Measurements from ENCODE around the gene KCNIP1.

The KCNIP1 gene

DNA sequence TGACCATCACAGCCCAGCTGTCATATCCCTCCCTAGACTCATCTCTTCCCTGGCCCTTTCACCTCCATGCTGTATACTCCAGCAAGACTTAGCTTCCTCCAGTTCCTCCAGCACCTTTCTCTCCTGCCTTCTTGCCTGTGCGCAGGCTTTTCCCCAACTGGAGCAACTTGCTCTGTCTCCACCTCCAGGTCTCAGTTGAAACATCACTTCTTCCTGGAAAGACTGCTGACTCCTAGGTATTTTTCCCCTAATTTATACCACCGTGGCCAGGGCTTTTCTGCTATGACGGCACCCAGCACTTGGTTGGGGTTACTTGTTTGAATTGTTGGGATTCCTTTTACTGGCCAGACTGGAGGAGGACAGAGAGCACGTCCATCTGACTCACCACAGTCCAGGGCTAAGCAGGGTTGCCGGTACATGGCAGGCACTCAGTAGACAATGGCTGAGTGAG lies 67.5 kb downstream of the KCNIP1 start:
- no peak for DNase-seq

DNA sequence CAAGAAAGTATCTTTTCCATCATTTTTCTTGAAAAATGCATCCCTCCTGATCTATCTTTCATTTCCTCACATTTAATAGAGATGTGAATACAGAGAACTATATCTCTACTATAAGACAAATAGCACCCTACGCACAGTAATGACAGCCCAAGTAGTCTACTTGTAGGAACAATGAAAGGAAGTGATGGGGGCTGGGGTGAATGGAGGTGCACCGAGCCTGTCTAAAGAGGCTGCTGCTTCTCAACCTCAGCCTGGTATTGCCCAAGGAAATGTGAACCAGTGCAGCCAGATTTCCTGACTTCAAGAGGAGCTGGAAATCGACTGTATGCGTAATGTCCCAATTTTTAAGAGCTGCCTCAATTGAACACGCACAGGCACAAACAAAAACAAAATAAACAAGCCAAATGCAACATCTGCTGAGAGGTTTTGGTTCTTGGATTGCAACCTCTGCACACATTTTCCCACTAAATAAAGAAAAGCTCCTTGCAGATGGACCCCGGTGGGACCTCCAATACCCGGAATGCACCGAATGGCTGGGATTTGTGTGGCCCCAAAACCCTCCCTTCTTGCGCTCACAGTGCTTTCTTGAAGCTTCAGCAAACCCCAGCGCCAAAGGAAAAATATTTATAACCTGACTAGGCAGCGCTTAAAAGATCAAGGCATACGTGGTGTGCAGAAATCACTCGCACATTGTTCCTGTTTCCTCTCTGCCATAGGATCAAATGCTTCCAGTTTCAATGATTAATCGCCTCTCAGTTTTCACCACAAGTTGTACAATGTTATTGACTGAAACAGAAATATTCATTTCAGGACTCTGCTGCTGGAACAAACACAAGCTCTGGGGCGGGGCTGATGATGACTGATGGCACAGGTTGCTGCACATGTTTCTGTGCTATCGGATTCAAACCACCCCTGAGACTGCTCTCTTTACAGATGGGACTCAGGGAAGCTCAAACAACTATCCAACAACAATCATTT lies 68.3 kb downstream of the KCNIP1 start:
- peak; percentile 73 for DNase-seq

DNA sequence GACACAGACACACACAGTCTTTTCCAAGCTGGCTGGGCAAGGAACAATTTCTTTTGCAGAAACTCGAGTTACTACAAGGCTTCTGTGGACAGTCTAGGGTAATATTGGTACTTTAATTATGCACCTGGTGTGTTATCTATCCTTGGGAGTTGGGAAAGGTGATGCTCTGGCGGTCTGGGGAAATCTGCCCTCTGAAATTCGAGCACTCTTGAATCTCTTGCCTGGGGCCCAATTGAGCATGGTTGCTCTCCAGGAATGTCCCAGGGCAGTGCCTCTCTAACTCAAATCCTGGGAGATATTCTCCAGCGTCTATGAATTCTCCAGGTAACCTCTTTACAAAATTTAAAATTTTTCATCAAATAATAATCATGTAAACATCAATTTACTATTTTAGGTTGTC lies 69.3 kb downstream of the KCNIP1 start:
- no peak for DNase-seq

DNA sequence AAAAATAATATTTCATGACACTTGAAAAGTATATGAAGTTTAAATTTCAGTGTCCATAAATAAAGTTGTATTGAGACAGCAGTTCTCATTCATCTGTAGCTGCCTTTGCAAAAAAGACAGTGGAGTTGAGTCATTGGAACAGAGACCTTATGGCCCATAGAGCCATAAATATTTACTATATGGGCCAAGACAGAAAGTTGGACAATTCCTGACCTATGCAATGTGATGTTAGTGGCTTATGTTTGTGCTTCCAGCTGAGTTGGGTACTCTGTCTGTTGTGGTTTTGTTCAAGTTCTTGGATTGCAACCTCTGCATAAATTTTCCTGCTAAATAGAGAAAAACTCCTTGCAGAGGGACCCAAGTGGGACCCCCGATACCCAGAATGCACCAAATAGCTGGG lies 69.8 kb downstream of the KCNIP1 start:
- no peak for DNase-seq

DNA sequence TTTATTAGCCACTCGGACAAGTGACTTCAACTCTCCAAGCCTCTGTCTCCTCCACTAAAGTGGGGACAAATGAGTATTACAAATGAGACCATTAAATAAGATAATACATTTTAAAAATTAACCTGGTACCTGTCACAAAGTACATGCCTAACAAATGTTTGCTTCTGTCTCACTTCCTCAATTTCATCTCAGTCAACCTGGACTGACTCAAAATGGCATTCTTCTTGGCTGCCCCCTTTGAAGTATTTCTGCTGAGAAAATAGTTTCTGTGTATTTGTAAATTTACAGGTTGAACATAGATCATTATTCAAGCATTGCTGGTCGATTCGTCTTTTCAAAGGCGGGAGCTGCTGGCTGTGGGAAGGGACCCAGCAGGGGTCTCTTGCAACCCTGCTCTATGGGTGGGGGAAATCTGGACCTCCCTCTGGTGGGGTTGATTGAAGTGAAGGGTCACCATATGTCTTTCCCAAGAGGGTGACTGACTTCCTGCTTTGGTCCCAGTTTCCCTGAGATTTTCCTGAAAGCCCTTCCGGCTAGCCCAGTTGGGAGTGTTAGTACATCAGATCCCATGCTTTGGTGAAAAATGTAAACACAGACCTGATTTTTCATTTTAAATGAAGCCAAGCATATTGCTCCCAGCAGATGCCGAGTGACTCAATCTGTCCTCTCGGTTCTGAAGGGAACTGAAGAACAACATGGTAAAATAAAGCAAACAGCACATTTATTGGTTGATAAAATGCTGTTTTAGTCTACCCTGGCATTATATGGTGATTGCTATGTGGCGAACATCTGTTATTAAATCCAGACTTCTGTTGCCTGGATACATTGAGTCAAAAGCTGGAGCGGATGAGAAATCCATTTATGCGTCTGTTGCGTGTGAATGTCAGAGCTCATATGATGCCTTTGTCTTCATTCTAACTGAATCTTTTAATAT lies 73.0 kb downstream of the KCNIP1 start:
- DNase-seq: no peak

DNA sequence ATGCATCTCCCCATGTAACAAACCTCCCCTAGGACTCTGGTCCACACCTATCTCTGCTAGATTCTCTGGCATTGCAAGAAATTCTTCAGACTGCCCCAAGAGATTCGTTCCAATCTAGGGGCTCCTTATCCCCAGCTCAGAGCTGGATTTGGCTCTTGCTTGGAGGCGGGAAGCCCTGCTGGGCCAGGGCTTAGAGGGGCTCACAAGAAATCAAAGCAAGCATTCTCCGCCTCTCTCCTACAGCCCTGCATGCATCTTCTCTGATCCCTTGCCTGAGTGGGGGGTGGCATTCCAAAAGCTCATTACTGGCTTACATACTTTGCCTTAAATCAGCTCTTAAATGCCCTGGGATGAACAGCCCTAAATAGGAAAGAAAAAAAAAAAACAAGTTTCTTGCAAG lies 75.8 kb downstream of the KCNIP1 start:
- DNase-seq: no peak

DNA sequence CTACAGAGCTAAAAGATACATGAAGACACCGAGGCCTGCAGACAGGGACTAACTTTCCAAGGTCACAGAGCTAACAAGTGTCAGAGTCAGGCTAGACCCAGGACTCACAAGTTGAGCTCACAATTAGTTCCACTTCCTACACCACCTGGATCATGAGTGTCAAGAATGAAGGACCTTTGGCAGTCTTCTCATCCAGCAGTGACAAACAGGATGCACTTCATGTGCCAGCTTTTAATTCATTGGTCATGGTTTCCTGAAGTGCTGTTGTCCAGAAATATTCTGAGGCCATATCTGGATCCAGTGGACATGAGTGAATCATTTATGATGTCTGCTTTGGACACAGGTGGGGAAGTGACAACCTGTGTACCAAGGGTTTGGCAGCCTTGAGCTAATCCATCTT lies 77.4 kb downstream of the KCNIP1 start:
- no peak for DNase-seq

DNA sequence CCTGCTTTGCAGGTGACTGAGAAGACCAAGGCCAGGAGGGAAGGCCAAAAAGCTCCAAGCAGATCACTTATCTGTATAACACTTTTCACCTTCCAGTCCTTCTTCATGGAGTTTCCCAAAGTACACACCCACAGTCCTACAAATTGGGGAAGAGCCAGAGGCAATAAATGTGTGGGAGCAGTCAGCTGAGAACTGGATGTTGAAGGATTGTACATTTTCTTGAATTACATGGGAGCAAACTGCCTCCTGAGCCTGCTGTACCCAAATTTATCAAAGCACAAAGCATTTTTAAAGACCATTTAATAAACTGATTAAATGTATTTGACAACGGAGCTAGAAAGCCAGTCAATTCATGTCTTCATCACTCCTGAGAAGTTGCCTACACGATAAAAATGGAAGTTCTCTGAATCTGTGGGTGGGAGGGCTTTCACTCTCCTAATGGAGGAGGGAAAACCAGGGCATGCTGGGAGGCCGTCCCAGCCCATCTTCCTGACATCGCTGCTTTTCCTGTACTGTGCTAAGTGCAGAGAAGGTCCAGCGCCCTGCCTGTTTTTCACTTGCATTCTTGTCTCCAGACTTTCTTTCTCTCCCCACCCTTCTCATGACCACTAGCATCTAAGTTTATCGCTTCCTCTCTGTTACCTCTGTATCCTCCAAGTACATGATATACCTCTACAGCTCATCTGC lies 79.0 kb downstream of the KCNIP1 start:
- DNase-seq: no peak

DNA sequence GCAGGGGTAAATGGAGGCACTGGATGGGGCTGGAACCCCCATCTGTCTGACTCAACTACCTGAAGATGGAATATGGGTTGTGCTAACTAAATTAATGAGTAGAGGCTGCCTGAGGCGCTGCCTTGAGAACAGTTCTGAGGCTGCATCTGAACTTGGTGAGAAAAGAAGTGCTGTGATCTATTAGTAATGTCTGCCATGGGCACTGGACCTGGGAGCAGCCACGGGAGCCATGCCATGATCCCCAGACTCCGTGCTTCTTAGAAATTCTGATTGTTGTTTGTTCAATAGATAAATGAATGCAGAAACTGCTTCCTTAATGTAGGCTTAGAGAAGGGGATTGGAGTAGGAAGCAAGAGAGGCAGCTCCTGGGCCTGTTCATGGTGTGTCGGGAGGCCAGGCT lies 80.2 kb downstream of the KCNIP1 start:
- no peak for DNase-seq

DNA sequence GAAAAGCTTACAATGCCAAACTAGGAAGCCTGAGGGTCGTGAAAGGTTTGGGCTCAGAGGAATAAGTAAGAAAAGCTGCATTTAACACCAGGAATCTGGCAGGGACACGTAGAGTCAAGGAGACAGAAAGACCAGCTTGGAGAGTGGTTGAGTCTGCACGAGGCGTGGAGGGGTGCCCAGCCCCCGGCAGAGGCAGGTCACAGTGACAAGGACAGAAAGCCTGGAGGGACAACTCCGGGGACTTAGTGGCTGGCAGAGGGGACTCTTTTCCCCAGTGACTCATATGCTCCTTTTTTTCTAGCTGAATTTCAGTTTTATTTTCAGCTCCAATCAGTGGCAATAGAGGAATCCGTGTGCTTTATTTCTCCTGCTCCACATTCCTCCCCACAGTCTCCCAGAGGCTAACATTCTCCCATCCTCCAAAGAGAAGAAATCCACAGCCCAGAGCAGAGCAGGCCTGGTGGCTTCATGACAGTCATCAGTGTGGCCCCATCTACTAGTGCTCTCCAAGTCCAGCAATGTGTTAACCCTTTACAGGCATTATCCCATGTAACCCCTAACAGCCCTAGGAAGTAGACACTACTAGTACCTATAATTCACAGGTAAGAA lies 80.7 kb downstream of the KCNIP1 start:
- no peak for DNase-seq

DNA sequence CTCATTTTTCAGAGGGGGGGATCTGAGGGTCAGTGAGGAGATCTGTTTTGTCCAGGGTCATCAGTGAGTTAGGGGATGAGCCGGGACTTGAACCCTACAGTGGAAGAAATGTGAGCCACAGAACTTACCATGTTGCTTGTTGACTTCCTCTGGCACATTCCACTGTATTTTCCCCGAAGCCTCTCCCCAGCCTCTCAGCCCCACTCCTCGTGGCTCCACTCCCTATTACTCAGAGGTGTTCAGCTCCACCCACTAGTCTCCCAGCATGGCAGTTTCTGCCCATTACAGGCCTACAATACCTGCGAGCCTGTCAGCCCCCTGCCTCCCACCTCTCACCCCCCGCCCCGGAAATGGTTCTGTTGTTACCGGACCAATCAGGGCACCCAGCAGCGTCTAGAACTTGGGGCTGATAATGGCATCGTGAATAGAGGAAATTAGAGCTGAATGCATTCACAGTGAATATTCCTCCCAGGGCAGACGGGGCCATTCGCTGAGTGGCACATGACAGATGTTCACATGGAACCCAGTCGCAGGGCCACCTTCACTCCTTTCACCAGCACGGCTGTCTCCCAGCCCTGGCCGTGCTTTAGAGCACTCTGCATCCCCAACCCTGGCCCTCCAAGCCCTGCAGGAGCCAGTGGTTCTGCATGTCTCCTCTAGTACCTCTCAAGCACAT lies 81.6 kb downstream of the KCNIP1 start:
- no peak for DNase-seq

DNA sequence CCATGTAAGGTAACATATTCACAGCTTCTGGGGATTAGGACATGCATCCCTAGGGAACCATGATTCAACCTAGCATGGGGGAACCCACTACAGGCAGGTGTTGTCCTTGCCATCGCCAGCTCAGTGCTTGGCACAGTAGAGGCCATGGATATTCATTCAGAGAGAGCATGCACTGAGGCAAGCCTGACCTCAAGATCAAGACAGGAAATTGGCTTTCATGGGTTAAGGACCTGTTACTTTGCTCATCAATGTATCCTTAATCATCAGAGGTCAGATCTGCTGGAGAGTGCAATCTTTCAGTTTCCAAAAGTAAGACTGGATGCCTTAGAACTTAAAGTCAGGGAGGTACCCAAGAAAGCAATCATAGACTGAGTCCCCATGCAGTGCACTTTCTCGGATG lies 84.0 kb downstream of the KCNIP1 start:
- no peak for DNase-seq

DNA sequence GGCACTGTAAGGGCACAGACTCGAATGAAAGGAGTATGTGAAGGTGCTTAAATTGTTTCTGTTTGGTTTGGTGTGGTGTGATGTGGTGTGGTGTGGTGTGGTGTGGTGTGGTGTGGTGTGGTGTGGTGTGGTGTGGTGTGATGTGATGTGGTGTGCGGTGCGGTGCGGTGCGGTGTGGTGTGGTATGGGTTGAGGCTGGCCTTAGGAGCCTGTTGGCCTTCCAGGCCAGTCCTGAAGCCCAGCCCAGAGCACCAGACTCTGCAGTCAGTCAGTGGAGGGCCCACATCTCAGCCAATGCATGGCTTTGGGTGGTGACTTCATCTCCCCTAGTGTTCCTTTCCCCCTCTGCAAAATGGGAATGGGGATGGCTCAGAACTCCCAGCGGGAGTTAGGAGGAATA lies 85.8 kb downstream of the KCNIP1 start:
- DNase-seq: no peak

DNA sequence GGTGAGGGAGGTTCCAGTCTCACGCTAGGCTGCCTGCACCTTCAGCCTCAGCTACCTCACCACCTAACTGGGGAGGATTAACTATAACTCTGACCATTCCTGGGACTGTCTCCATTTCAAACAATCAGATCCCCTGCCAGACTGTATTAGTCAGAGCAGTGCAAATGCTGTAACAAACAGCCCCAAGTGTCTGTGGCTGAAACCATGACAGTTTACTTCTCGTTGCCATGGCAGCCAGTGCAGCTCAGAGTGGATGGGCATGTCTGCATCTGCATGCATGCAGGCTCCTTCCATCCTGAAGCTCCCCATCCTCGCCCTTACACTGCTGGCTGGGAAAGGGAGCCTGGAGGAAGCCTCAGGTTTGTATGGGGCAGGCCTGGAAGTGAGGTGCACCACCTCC lies 86.7 kb downstream of the KCNIP1 start:
- DNase-seq: no peak

DNA sequence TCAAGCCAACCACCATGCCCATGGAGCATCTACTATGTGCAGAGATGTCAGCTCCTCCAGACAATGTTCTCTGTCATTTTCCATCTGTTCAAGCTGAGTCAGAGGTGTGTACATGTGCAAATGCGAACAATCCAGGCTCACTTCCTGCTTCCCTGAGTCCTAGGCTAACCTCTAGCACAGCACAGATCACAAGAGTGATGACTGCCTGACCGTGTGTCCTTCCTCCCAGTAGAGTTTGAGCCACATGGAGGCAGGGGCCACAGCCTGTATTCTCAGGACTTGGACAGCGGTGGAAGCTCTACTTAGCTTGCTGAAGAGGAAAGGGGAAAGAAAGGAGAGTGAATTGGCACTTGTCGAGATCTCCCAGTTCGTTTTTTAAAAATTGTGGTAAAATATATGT lies 87.2 kb downstream of the KCNIP1 start:
- no peak for DNase-seq

DNA sequence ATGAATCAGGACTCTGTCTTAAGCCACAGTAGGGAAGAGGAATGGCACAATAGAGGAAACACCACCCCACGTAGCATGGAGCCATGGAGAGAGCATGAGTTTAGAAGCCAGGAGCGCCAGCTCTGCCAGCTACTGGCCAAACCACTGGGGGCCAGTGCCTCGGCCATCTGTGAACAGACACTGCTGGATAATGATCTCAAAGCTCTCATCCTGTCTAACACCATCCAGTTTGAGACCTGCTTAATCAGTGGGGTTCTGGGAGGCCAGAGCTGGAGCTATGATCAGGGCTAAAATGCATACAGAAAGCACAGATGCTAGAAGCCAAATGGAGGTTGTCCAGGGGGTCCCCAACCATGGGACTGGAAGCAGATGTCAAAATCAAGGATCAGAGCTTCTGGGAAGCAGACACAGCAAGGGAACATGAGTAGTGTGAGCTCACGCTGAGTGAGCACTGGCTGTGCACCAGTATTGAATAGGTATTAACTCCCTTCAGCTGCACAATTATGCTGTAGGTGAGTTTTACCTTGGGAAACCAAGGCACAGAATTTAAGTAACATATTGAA lies 92.7 kb downstream of the KCNIP1 start:
- DNase-seq: no peak

DNA sequence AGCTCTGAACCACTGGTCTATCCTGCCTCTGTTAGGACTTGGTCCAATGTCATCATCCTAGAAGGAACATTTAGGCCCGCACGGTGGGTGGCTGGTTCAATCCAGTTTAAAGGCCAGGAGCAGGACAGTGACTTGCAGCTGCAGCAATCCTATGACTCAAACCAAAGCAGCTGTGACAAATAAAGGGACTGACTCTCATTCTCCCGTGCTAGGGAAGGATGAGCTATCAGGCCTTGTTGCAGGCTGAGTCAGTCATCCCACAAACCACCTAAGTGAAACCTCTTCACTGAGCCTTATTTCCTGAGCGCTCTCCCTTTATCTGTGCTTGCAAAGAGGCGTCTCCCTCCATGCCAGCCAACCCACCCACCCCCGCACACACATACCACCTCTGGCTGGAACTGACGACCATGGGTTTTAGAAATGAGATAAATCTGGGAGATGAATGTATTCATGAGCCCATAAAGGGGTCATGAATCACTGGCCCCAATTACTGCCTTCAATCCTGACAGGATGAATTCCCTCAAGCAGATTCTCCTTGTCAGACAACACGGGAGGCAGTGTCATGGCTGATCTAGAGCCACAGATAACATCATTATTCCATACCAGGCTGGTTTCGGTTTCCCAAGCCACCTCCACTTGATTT lies 93.4 kb downstream of the KCNIP1 start:
- DNase-seq: peak; percentile 60

DNA sequence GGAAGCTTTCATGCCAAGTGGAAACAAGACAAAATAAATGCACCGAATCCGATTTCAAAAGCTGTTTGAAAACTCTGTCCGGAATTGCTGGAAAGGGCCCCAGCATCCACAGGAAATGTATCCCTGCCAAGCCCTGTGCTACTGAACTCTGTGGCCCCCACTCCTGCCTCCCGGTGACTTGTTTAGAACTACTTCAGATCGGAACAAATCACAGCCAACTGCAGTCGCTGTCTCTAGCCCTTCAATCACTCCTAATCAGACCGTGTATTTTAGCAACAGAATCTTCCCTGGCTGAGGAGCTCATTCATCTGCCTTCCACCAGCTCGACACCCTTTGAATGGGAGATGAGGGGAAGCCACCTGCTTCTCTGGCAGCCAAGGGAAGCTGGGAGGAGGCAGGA lies 94.1 kb downstream of the KCNIP1 start:
- no peak for DNase-seq

DNA sequence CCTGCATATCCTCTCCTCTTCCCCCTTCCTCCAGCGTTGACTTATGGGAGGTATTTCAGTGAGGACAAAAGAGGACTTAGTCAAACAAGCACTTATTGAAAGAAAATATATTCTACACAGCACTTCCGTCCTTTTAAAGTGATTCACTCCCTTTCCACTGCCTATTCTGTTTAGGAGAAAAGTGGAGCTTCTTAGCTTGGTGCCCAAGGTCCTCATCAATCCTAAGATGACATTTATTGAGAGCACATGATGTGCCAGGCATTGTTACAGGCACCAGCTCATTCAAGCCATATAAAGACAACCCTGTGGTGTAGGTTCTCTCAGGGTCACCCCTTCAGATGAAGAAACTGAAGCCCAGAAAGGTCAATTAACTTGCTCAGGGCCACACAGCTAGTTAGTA lies 95.9 kb downstream of the KCNIP1 start:
- DNase-seq: no peak

DNA sequence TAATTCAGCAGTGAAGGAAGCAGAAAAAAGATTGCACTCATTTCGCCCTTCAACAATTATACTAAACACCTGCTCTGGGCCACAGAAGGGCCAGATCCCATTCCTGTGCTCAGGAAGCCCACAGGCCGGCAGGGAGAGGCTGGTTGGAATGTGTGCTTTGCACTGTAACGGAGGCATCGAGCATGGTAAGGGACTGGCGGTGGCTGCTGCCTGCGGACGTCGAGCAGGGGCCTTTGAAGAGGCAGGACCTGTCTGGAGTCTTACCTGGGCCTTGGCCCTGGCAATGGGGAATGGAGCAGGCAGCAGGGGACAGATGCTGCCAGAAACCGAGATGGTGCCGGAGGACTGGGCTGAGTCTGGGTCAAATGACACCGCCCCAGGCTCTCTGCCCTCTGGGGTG lies 97.8 kb downstream of the KCNIP1 start:
- no peak for DNase-seq

DNA sequence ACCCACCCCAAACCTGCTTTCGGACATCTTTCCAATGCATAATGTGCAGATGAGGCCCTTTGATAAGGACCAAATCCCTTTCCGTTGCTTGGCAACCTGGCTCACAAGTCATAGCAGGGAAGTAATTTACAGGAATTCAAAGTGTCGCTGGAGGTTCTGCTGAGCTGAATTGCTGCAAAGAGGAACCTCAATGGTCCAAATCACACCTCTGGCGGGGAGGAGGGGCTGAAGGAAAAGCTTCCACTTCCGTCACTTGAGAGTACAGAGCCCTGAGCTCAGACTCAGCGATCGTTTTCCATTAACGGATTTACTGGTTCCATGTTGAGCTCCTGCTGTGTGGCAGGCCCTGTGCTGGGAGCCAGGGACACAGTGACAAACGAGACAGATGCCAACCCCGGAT lies 99.3 kb downstream of the KCNIP1 start:
- DNase-seq: no peak
